NCI-H1694 (cell line): ENCODE data around the gene EPB41L3.

ENCODE experiments used
- DNase-seq: peaks from one replicate; lab custom pipeline; 2025; lab: John Stamatoyannopoulos, UW

The EPB41L3 gene

DNA sequence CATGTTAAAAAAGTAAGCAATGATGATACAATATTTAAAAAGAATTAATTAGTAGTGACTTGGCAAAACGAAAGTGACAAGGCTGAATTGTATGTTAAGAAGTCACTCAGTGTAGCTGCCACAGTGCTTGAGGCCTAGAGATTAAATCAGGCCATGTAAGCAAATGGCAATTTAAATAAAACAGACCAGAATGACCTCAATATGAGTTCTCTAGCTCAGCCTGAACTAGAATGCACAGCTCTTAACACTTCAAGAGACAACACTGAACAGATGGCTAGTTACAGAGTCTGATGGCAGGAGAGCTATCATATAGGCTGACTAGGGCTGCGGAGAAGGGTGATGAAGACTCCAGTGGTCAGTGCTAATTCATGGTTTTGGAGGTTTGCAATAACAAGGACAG is 130.3 kb downstream of the EPB41L3 start:
- DNase-seq: no peak

DNA sequence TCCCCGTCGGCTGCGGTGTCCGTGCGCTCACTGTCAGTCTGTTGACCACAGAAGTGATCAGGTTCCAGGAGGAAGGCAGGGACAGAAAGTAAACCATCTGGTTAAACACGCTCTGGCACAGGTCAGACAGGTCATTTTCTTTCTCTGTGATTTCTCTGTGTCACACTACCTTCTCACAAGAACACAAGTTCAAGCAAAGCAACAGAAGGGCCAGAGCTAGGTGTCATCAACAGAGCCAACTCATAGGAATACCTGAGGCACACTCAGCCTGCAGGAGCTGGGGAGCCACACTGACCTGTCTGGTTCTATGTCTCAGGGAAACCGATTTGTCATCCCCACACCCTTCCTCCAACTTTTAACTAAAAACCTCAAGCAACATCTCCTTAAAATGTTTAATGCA is 133.2 kb downstream of the EPB41L3 start:
- no peak for DNase-seq

DNA sequence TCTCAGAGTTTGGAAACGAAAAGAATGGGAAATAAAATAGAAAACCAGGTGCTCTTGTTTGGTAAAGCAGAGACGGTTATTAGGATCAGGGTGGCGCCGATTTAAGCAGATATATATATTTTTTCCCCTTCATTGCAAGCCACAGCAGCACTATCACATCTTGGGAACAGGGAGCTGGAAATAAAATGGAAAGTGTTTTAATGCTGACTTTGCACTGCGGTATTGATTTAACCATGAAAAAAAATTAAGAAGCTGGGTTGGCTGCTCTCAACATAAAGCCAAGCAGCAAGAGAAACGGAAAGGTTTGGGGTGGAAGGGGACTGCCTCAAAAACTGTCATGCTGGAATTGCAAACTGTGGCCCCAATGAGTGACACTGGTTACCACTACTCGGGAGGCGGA is 145.5 kb downstream of the EPB41L3 start:
- DNase-seq: no peak

DNA sequence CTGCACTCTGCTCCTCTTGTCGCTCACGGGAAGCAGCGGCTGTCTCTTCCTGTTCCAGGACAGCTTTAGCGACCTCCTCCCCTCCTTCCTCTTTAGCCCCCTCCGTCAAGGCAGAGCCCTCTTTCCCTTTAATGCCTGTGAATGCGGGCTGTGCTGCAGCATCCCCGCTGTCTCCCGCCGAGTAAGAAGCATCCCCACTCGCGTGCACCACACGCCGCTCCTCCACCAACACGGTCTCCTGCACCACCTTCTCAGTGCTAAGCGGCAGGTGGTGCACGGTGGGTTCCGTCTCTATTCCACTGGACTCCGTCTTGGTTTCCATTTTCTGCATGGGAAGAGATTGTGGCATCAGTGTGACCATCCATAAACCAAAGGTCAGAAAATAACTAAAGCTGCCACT is 146.7 kb downstream of the EPB41L3 start:
- DNase-seq: no peak

DNA sequence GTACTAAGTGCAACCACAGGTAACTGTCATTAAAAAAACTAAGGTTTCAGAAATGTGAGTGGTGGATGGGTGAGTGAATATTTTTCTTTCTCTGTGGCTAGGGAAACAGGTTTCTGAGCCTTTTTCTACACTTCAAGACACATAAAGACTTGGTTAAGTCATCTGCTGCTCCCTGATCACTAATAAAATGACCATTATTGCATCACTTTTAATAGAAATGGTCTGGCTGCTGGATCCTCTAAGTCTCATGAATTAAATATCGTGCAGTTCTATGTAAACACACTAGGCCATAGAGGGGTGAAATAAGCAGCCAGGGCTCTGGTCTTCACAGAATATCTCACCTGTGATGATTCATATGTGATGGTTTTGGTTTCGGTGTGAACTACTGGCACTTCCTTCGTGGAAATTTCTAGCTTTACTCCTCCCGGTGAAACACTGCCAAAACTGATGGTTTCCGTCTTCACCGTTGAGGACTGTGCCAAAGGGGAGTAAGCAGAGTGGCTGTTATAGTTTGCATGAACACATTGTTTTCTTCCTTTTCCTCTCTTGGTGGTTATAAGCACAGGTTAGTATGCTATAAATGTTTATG is 147.8 kb downstream of the EPB41L3 start:
- no peak for DNase-seq

DNA sequence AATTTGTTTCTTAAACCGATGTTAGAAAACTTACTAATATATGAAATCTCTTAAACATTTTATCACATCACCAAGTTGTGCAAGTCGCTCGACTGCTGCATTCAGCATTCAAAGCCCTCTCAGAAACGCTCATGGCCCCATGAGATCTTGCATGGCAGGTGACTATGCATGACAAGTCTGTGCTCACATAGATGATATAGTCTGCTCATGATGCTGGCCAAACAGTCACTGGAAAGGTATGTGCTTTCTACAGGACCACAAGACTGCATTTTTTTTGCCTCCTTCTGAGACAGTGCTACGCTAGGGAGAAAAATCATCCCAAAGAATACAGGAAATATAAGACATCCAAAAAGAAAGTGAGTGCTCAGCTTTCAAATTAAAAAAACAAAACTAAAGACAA is 150.0 kb downstream of the EPB41L3 start:
- no peak for DNase-seq

DNA sequence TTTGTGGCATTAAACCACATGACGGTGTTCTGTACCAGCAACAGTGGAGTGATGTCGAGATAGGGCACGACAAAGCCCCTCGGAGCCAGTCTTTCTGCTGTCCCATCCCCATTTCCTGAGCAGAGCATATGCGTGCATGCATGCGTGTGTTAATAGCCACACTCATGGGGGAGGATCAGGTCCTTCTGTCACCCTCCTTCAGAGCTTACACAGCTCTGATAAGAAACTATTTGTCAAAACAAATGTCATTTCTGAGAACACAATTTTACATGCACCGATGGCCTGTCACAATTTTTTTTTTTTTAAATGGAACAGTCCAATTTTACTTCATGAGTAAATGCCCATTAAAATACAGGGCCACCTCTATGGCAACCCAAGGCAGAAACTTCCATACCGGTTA is 152.4 kb downstream of the EPB41L3 start:
- DNase-seq: peak; percentile 11

DNA sequence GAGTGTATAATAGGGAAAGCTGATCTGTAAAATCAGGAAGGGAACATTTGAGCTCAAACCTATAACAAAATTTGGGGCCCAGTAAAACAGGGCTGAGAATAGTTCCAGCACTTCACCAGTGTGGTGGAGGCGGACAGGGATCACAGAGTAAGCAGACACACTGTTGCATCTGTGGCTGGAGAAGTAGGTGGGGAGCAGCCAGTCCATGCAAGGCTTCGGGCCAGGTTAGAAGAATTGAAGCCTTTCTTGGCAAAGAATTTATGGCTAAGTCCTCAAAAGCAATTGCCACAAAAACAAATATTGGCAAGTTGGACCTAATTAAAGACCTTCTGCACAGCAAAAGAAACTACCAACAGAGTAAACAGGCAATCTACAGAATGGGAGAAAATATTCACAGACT is 154.4 kb downstream of the EPB41L3 start:
- DNase-seq: no peak

DNA sequence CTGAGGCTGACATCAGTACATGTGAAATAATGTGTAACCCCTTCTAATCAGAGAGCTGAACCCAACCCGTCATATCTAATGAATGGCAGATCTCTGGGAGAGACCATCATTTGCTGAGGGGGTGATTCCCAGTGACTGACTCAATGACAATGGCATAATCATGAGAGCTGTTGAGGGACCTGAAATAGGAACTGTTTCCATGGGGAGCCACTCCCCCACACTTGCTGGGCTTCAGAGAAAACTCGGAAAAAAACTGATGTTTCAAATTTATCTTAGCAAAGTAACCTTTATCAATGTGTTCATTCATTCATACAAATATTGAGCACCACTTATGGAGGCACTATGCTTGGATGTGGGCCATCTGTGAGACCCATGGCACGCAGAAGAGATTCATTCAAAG is 154.9 kb downstream of the EPB41L3 start:
- no peak for DNase-seq

DNA sequence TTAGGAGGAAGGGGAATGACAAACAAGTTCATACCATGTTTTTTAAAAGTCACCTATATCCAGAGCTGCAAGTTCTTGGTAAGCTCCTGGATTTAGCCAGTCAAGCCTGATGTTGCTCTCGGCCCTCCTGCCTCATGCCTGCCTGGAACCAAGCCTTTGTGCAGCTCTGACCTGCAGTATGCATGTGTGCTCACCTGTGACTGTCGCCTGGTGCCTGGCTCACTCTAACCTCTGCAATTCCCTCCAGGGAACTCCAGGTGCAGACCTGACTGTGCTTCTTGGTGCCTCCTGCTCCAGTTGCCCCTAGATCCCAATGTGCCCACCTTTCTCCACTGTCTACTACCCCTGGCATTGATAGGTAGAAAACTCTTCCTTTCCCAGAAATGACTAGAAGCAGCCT is 163.2 kb downstream of the EPB41L3 start:
- DNase-seq: no peak

DNA sequence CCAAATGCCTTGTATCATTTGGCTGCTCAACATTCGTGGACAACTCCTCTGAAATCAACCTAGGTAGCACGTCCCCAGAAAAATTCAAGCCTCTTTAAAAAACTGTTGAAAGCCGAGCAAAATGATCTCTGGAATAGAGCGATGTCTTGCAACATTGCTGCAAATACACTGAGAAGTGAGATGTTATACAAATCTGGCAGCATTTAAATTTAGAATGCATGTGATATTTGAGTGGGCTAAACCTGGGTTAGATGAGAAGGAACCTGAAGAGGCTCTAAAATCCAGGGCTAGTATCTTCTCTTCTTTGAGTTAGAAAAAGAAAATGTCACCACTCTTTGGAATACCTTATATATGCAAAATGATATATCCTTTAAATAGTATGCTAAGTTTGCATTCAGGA is 166.8 kb downstream of the EPB41L3 start:
- DNase-seq: no peak

DNA sequence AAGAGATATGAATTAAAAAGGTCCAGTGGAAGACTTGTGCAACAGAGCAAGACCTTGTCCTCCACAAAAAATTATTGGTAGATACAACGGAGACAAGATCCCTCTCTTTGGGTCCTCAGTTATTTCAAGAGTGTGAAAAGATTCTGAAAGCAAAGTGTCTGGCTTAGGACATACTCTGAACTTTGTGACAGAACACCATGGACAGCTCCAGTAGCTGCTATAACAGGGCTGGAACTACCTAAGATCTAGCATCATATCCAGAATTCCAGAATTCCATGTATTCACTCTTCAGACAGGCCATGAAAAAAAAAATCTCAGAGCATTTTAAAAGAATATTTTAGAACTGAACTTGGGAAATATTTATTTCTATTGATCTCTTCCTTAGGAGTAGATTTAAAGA is 173.5 kb downstream of the EPB41L3 start:
- DNase-seq: no peak

DNA sequence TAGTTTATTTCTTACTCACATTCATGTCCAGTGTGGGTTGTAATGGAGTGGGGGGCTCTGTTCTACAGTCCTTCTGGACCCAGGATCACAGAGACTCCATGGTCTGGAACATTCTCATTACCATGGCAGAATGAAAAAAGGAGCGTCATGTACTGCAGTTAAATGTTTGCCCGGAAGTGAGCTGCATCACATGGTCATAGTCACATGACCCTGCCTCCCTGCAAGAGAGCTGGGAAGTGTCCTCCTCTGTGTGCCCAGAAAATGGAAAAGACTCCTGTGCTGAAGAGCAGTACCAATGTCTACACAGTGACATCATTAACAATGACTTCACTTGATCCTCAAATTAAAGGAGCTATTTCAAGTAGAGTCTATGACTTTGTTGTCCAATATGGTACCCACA is 174.3 kb downstream of the EPB41L3 start:
- no peak for DNase-seq

DNA sequence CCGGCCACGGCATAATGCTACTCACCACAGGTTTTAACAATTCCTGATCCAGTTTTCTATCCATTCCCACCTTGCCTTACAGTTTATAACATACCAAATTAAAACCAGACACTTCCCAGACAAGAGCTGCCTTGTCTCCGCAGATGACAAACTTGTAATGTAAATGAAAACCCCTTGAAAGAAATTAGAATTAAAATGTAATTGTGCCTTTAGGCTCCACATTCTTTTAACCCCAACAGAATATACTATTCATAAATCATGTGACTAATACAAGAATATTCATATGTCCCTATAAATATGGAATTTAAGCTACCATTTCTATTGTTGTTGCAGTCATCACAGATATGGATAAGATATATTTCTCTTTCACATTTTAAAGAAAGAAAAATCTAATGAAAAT is 178.4 kb downstream of the EPB41L3 start:
- DNase-seq: no peak

DNA sequence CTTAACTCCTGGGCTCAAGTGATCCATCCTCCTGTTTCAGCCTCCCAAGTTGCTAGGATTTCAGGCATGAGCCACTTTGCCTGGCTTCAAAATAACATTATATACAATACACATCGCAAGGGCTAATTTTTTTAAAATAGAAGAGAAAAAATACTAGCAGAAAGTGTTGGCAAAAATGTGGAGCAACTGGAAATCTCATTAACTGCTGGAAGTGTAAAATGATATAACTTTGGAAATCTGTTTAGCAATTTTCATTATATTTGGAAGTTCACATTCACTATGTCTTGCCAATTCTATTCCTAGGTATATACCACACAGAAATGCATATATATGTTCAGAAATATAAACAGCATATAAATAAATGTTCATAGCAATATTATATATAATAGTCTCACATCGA is 193.2 kb downstream of the EPB41L3 start:
- DNase-seq: no peak
